K562 (cell line): ENCODE measurements around the gene HRC. TPM values are rescaled to one million over a fixed set of nuclear protein-coding genes. Genes with fewer than 3 reads are reported as not detected.

ENCODE experiments used
- CGGBP1 ChIP-seq: fragments of 250-450 bp; sonication (Bioruptor Pico); IDR thresholded peaks from 2 replicates; pipeline ENCODE4 v1.9.0; 2021; ENCODE audit warnings: mild to moderate bottlenecking
- HNRNPK ChIP-seq: fragments of 200-400 bp; formaldehyde crosslinking; IDR thresholded peaks from one replicate; pipeline ENCODE4 v1.6.1; 2018; ENCODE audit warnings: mild to moderate bottlenecking, low read depth, low read length; ENCODE audit not compliant: poor library complexity, severe bottlenecking
- MTA2 ChIP-seq: fragments of 450-650 bp; IDR thresholded peaks from 2 replicates; pipeline ENCODE4 v1.6.1; 2016; ENCODE audit warnings: low read depth
- ZNF347 ChIP-seq: fragments of 450-650 bp; formaldehyde crosslinking; IDR thresholded peaks from 2 replicates; pipeline ENCODE4 v1.4.0; 2020; ENCODE audit warnings: low read depth, mild to moderate bottlenecking, moderate library complexity
- polyA plus RNA-seq, 8 experiments: library from polyadenylated mRNA; depleted of rRNA in 4 of 8; stranded (reverse) in 5 of 8; unstranded in 3 of 8; fragments of >200 nt; fragmentation: Nextera tagmentation in 2 of 8; fragmentation: Illumina TruSeq in 1 of 8; extraction: Ambion mirVana in 2 of 8; extraction: Trizol in 1 of 8; gene quantifications; 2 replicates each; pipeline versions ENCODE4 v1.2.1 to v1.2.3, GENCODE V29; 2011 to 2014; ENCODE audit warnings: inconsistent platforms in 1 of 8, missing spikeins in 1 of 8
- total RNA-seq, 7 experiments: library from RNA; depleted of rRNA in 6 of 7; stranded (reverse); fragments of >200 nt in 6 of 7; fragmentation: Illumina TruSeq in 2 of 7; extraction: Trizol in 2 of 7; gene quantifications; 2 replicates each; pipeline versions ENCODE4 v1.2.1 to v1.2.3, GENCODE V29; 2011 to 2021; ENCODE audit warnings: low replicate concordance in 1 of 7
- TF ChIP-seq, protein P1 (sequence below), 2 experiments: fragments of 450-650 bp; formaldehyde crosslinking in 1 of 2; IDR thresholded peaks; 2 replicates each; pipeline versions ENCODE4 v1.4.0 to v1.6.1; 2014 to 2020; ENCODE audit warnings: mild to moderate bottlenecking in 2 of 2, borderline replicate concordance in 1 of 2, low read depth in 1 of 2
- TF ChIP-seq, protein P2 (sequence below): sonication (generic); formaldehyde crosslinking; IDR thresholded peaks from 2 replicates; pipeline ENCODE4 v1.8.1; 2023; ENCODE audit warnings: mild to moderate bottlenecking, missing genetic modification reagents

Gene HRC
- total and polyA plus RNA-seq, 9 of the 15 experiments (the other 6 are each of a cell fraction or from before 2014, with no cell fraction given): 0.66 to 18.7 (median 13.1) TPM

DNA sequence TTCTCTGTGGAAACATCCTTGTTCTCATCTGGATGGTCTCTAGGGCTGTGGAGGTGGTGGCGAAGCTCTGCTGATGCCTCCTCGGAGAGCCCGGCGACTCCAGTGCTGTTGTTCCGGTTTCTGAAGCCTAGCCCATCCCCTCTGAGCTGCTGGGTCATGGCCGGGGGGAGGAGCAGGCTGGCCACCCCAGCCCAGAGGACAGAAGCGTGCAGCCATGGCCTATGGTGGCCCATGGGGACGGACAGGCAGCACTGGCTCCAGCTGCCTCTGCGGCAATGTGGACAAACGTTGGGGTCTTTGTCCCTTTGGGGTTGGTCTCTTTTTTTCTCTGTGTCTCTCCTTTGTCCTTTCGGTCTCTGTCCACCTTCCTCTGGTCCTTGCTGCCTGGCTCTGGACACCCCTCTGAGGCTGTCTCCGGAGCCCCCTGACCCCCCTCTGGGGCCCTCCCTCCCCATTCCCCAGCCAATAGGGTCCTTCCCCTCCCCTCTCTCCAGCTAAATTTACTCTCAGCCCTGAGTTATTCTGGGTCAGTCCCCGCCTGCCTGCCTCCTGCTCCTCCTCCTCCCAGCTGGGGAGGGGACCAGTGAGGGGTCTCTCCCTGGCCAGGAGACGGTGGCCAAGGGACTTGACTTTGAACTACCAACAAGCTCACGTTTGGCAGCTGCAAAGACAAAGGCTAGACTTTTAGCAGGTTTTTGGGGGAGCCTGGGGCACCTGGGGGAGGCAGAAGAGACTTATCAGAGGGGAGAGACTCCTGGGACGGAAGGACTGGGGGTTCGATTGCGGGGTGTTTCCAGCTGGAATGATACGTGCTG is at the start of gene HRC (continued):
- TF ChIP-seq HNRNPK (no peak), MTA2 (peak; percentile 4; the same call in 1 of the 2 replicates), ZNF347 (CRISPR knock-in tag) (no peak), CGGBP1 (no peak)
- TF ChIP-seq, protein P1, sequence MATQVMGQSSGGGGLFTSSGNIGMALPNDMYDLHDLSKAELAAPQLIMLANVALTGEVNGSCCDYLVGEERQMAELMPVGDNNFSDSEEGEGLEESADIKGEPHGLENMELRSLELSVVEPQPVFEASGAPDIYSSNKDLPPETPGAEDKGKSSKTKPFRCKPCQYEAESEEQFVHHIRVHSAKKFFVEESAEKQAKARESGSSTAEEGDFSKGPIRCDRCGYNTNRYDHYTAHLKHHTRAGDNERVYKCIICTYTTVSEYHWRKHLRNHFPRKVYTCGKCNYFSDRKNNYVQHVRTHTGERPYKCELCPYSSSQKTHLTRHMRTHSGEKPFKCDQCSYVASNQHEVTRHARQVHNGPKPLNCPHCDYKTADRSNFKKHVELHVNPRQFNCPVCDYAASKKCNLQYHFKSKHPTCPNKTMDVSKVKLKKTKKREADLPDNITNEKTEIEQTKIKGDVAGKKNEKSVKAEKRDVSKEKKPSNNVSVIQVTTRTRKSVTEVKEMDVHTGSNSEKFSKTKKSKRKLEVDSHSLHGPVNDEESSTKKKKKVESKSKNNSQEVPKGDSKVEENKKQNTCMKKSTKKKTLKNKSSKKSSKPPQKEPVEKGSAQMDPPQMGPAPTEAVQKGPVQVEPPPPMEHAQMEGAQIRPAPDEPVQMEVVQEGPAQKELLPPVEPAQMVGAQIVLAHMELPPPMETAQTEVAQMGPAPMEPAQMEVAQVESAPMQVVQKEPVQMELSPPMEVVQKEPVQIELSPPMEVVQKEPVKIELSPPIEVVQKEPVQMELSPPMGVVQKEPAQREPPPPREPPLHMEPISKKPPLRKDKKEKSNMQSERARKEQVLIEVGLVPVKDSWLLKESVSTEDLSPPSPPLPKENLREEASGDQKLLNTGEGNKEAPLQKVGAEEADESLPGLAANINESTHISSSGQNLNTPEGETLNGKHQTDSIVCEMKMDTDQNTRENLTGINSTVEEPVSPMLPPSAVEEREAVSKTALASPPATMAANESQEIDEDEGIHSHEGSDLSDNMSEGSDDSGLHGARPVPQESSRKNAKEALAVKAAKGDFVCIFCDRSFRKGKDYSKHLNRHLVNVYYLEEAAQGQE (IDR thresholded peaks at IDR 0.05; ENCODE audit: borderline replicate concordance): peak; percentile 20; the same call in 1 of the 2 replicates
- TF ChIP-seq, protein P1 (CRISPR knock-in tag; IDR thresholded peaks at IDR 0.05; ENCODE audit: low read depth): no peak
- TF ChIP-seq, protein P2, sequence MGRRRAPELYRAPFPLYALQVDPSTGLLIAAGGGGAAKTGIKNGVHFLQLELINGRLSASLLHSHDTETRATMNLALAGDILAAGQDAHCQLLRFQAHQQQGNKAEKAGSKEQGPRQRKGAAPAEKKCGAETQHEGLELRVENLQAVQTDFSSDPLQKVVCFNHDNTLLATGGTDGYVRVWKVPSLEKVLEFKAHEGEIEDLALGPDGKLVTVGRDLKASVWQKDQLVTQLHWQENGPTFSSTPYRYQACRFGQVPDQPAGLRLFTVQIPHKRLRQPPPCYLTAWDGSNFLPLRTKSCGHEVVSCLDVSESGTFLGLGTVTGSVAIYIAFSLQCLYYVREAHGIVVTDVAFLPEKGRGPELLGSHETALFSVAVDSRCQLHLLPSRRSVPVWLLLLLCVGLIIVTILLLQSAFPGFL (CRISPR knock-in tag): no peak
